OCI-LY7 (cell line): ENCODE measurements around the gene COL18A1.

Experiments
- CTCF ChIP-seq: fragments of 200-600 bp; sonication (generic); conservative IDR thresholded peaks from 2 replicates; pipeline ENCODE4 v1.5.1; 2014; ENCODE audit warnings: mild to moderate bottlenecking, antibody characterized with exemption, low read length, moderate library complexity, mixed read lengths
- EZH2phosphoT487 ChIP-seq: fragments of 200-600 bp; sonication (generic); IDR thresholded peaks from 2 replicates; pipeline ENCODE4 v1.6.1; 2018; ENCODE audit warnings: low read depth, borderline replicate concordance, mild to moderate bottlenecking, mixed run types, antibody characterized with exemption, low read length, moderate library complexity, mixed read lengths

- TF ChIP-seq CTCF (no peak), EZH2phosphoT487 (no peak)
Observed at GRCh38 chr21:45506836-45507522, 102.0 kb downstream of the COL18A1 start.
